ENCODE data around the gene ANP32E. TPM values are rescaled to one million over a fixed set of nuclear protein-coding genes. Genes with fewer than 3 reads are reported as not detected.
"Not testable (repeated sequence)": the region's sequence is repeated elsewhere in the genome, so short reads cannot be mapped to it uniquely, and the experiment has no call there.

Gene ANP32E
- total RNA-seq, 2 experiments from 2014 or later: 185 TPM

- H3K9me3 Mint-ChIP-seq: no peaks in the 10 kb centered on the region
- ChIA-PET CTCF (interaction anchor here (2.3 kb wide), 1 partner anchor 10 kb away, joined by 7 read pairs; no protein-coding TSS in a partner anchor), POLR2A (no interaction called here)
- H3K4me1 Mint-ChIP-seq: no peaks in the 10 kb centered on the region
- H3K27me3 Mint-ChIP-seq: peaks cover 12% of the 10 kb centered on the region
- no peaks in the 10 kb centered on the region for H3K36me3 Mint-ChIP-seq (ENCODE audit: low read depth)
- DNase-seq: no peak
- H3K4me3 Mint-ChIP-seq: no peak overlapping the region
- H3K27ac Mint-ChIP-seq: no peak overlapping the region
Measured at GRCh38 chr1:150196417-150196816, 39.5 kb downstream of the ANP32E start.

DNA sequence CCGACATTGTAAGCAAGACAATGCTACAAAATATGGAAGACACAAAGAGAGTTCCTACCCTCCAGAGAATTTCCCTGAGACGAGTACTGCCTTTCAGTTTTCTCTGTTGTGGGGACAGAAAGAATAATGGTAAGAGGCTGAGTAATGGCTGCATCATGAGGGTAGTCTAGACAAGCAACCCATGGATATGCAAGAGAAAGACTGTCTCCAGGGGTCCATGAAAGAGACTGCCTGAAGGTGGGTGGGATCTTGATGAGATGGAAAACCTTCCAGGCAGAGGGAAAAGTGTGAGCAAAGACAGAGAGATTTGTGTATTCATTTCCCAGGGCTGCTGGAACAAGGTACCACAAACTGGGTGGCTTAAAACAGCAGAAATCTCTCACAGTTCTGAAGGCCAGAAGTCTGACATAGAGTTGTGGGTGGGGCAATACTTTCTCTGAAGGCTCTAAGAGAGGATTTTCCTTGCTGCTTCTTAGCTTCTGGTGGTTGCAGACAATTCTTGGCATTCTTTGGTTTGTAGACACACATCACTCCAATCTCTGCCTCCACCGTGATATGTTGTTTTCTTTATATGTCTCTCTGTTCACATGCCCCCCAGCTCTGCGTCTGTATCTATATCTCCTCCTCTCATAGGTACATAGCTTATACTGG, 41.4 kb downstream of the ANP32E start:
- H3K4me1 Mint-ChIP-seq: no peaks in the 10 kb centered on the region
- H3K27ac Mint-ChIP-seq: no peak overlapping the region
- POLR2A ChIA-PET: no interaction called here
- H3K27me3 Mint-ChIP-seq: peaks cover 8% of the 10 kb centered on the region
- H3K4me3 Mint-ChIP-seq: no peak overlapping the region
- DNase-seq: no peak
- CTCF ChIA-PET: interaction anchor here (0.8 to 2.3 kb wide), 2 partner anchors 8 to 52 kb away, joined by 3 to 7 read pairs; no protein-coding TSS in a partner anchor
- H3K9me3 Mint-ChIP-seq: no peaks in the 10 kb centered on the region
- no peaks in the 10 kb centered on the region for H3K36me3 Mint-ChIP-seq (ENCODE audit: low read depth)

GRCh38 chr1:150192012-150192411, 43.9 kb downstream of the ANP32E start:
- Mint-ChIP-seq H3K4me3 (no peak overlapping the region), H3K27me3 (no peaks in the 10 kb centered on the region), H3K27ac (no peak overlapping the region), H3K9me3 (no peaks in the 10 kb centered on the region), H3K4me1 (peaks cover 9% of the 10 kb centered on the region), H3K36me3 (ENCODE audit: low read depth) (no peaks in the 10 kb centered on the region)
- ChIA-PET POLR2A (interaction anchor here (1.0 kb wide), 1 partner anchor 305 kb away, joined by 4 read pairs; a partner anchor contains a TSS), CTCF (no interaction called here)
- no peak for DNase-seq

- Mint-ChIP-seq H3K4me3 (no peak overlapping the region), H3K27ac (peak overlapping the region; percentile 41), H3K9me3 (no peaks in the 10 kb centered on the region), H3K27me3 (no peaks in the 10 kb centered on the region), H3K36me3 (ENCODE audit: low read depth) (no peaks in the 10 kb centered on the region), H3K4me1 (peaks cover 18% of the 10 kb centered on the region)
- ChIA-PET POLR2A (interaction anchor here (0.7 to 2.9 kb wide), 17 partner anchors 22 to 344 kb away, joined by 3 to 52 read pairs (median 5); partner anchors contain the start of genes ANP32E, OTUD7B and VPS45), CTCF (interaction anchor here (0.6 to 4.0 kb wide), 51 partner anchors 11 to 344 kb away, joined by 3 to 120 read pairs (median 6); partner anchors contain the start of genes BOLA1, OTUD7B, PLEKHO1 and VPS45)
- DNase-seq: no peak
Measured at GRCh38 chr1:150187560-150187931, 48.4 kb downstream of the ANP32E start.

GRCh38 chr1:150186789-150187559, 48.9 kb downstream of the ANP32E start:
- POLR2A ChIA-PET: interaction anchor here (0.7 to 2.9 kb wide), 18 partner anchors 22 to 343 kb away, joined by 3 to 52 read pairs (median 4); partner anchors contain the start of genes ANP32E, APH1A, OTUD7B and VPS45
- Mint-ChIP-seq H3K36me3 (ENCODE audit: low read depth) (no peaks in the 10 kb centered on the region), H3K27ac (peak overlapping the region; percentile 41), H3K9me3 (no peaks in the 10 kb centered on the region), H3K4me1 (peaks cover 19% of the 10 kb centered on the region), H3K27me3 (no peaks in the 10 kb centered on the region), H3K4me3 (peak overlapping the region; percentile 16)
- CTCF ChIA-PET: interaction anchor here (0.6 to 4.0 kb wide), 66 partner anchors 9 to 343 kb away, joined by 3 to 120 read pairs (median 5); partner anchors contain the start of genes BOLA1, OTUD7B, PLEKHO1 and VPS45
- peak; percentile 32 for DNase-seq

DNA sequence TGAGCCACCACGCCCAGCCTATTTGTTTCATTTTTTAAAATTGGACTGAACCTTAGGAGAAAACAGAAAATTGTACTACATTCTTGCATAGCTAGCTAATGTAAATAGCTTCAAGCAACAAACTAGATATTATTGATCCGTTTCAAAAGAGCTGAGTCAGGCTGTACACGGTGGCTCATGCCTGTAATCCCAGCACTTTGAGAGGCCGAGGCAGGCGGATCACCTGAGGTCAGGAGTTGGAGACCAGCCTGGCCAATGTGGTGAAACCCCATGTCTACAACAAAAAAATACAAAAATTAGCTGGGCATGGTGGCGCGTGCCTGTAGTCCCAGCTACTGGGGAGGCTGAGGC, 49.5 kb downstream of the ANP32E start:
- peaks cover 23% of the 10 kb centered on the region for H3K4me1 Mint-ChIP-seq
- not testable (repeated sequence) for H3K27me3 Mint-ChIP-seq; DNase-seq; H3K9me3 Mint-ChIP-seq; H3K36me3 Mint-ChIP-seq (ENCODE audit: low read depth); H3K27ac Mint-ChIP-seq; H3K4me3 Mint-ChIP-seq
- ChIA-PET CTCF (interaction anchor here (0.7 to 4.0 kb wide), 49 partner anchors 9 to 343 kb away, joined by 3 to 120 read pairs (median 6); partner anchors contain the start of genes OTUD7B and VPS45), POLR2A (interaction anchor here (0.8 to 2.9 kb wide), 8 partner anchors 34 to 343 kb away, joined by 3 to 52 read pairs (median 12); partner anchors contain the start of genes ANP32E, APH1A and OTUD7B)

DNA sequence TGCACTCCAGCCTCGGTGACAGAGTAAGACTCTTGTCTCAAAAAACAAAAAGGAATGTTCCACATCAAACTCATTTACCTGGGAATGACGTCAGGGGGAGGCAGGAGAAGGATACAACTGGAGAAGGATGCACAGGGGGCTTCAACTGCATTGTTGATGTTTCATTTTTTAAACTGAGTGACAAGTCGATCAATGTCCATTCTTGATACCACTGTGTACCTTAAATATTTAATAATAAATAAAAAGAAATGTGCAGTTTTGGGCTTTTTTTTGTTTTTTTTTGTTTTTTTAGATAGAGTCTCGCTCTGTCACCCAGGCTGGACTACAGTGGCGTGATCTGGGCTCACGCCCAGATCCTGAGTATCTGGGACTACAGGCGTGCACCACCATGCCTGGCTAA, 50.4 kb downstream of the ANP32E start:
- POLR2A ChIA-PET: interaction anchor here (2.9 kb wide), 1 partner anchor 299 kb away, joined by 52 read pairs; a partner anchor contains a TSS
- H3K36me3 Mint-ChIP-seq (ENCODE audit: low read depth): no peaks in the 10 kb centered on the region
- no peaks in the 10 kb centered on the region for H3K9me3 Mint-ChIP-seq
- no peak overlapping the region for H3K4me3 Mint-ChIP-seq
- DNase-seq: no peak
- CTCF ChIA-PET: interaction anchor here (1.9 to 4.0 kb wide), 7 partner anchors 22 to 298 kb away, joined by 5 to 120 read pairs (median 38); a partner anchor contains a TSS
- H3K4me1 Mint-ChIP-seq: peaks cover 23% of the 10 kb centered on the region
- H3K27me3 Mint-ChIP-seq: no peaks in the 10 kb centered on the region
- H3K27ac Mint-ChIP-seq: no peak overlapping the region

DNA sequence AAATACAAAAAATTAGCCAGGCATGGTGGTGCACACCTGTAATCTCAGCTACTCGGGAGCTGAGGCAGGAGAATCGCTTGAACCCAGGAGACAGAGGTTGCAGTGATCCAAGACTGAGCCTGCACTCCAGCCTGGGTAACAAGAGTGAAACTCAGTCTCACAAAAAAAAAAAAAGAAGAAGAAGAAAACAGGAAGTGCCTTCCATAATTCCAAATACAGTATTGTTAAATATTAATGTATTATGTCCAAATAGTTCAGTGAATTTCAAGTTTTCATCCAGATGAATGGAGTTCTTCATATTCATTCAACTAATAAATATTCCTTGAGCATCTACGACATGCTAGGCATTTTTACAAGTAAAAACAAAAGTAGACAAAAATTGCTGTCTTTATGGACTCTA, 52.9 kb downstream of the ANP32E start:
- Mint-ChIP-seq H3K9me3 (no peaks in the 10 kb centered on the region), H3K36me3 (ENCODE audit: low read depth) (no peaks in the 10 kb centered on the region), H3K27me3 (no peaks in the 10 kb centered on the region), H3K4me3 (no peak overlapping the region), H3K27ac (no peak overlapping the region), H3K4me1 (peaks cover 23% of the 10 kb centered on the region)
- DNase-seq: no peak
- ChIA-PET CTCF (no interaction called here), POLR2A (interaction anchor here (1.4 kb wide), 1 partner anchor 295 kb away, joined by 4 read pairs; a partner anchor contains a TSS)

GRCh38 chr1:150182247-150182646, 53.7 kb downstream of the ANP32E start:
- Mint-ChIP-seq H3K27ac (no peak overlapping the region), H3K36me3 (ENCODE audit: low read depth) (no peaks in the 10 kb centered on the region), H3K9me3 (no peaks in the 10 kb centered on the region), H3K4me3 (no peak overlapping the region), H3K27me3 (no peaks in the 10 kb centered on the region), H3K4me1 (peaks cover 16% of the 10 kb centered on the region)
- DNase-seq: no peak
- ChIA-PET POLR2A (no interaction called here), CTCF (interaction anchor here (0.6 to 1.3 kb wide), 4 partner anchors 13 to 178 kb away, joined by 3 to 4 read pairs (median 4); no protein-coding TSS in a partner anchor)

- ChIA-PET CTCF (no interaction called here), POLR2A (interaction anchor here (0.6 kb wide), 1 partner anchor 108 kb away, joined by 3 read pairs; no protein-coding TSS in a partner anchor)
- Mint-ChIP-seq H3K27ac (no peak overlapping the region), H3K4me3 (no peak overlapping the region), H3K9me3 (no peaks in the 10 kb centered on the region), H3K36me3 (ENCODE audit: low read depth) (no peaks in the 10 kb centered on the region), H3K27me3 (no peaks in the 10 kb centered on the region), H3K4me1 (peaks cover 5% of the 10 kb centered on the region)
- no peak for DNase-seq
Measured at GRCh38 chr1:150180474-150180873, 55.4 kb downstream of the ANP32E start.

GRCh38 chr1:150179867-150180266, 56.0 kb downstream of the ANP32E start:
- Mint-ChIP-seq H3K4me3 (no peak overlapping the region), H3K36me3 (ENCODE audit: low read depth) (no peaks in the 10 kb centered on the region), H3K27me3 (no peaks in the 10 kb centered on the region), H3K9me3 (no peaks in the 10 kb centered on the region), H3K27ac (no peak overlapping the region), H3K4me1 (peaks cover 5% of the 10 kb centered on the region)
- DNase-seq: no peak
- CTCF ChIA-PET: interaction anchor here (0.7 kb wide), 1 partner anchor 88 kb away, joined by 3 read pairs; no protein-coding TSS in a partner anchor
- POLR2A ChIA-PET: no interaction called here

GRCh38 chr1:150178548-150178947, 57.4 kb downstream of the ANP32E start:
- Mint-ChIP-seq H3K27me3 (no peaks in the 10 kb centered on the region), H3K4me3 (no peak overlapping the region), H3K27ac (no peak overlapping the region), H3K4me1 (peaks cover 5% of the 10 kb centered on the region), H3K36me3 (ENCODE audit: low read depth) (no peaks in the 10 kb centered on the region), H3K9me3 (no peaks in the 10 kb centered on the region)
- ChIA-PET POLR2A (interaction anchor here (0.7 kb wide), 1 partner anchor 55 kb away, joined by 3 read pairs; no protein-coding TSS in a partner anchor), CTCF (interaction anchor here (1.0 to 5.4 kb wide), 4 partner anchors 9 to 105 kb away, joined by 4 to 42 read pairs (median 6); no protein-coding TSS in a partner anchor)
- no peak for DNase-seq

Measured in activated CD4-positive, alpha-beta memory T cell treated with anti-CD3 and anti-CD28 coated beads, Interleukin-2, amount 10 ng/mL, durations not matched to agents 7 days and 5 days (primary cell).